Vagina (tissue), 2 donors: ENCODE results near the gene RHOBTB3. TPM values are rescaled to one million over a fixed set of nuclear protein-coding genes. Genes with fewer than 3 reads are reported as not detected.

ENCODE experiments used
- DNase-seq, 2 donors: peaks; one replicate each; pipeline ENCODE4 v3.0.0-alpha.2; 2017; ENCODE audit errors: extremely low spot score in 2 of 2
- H3K27ac ChIP-seq: fragments of 200-600 bp; sonication (generic); one replicate; pipeline ENCODE4 v1.5.1; 2019
- H3K27me3 ChIP-seq: fragments of 200-600 bp; sonication (generic); one replicate; pipeline ENCODE4 v1.5.1; 2019
- H3K36me3 ChIP-seq, 2 donors: fragments of 200-600 bp; sonication (generic); one replicate each; pipeline ENCODE4 v1.5.1; 2017 to 2019
- H3K4me1 ChIP-seq: fragments of 200-600 bp; sonication (generic); one replicate; pipeline ENCODE4 v1.5.1; 2019
- H3K4me3 ChIP-seq, 2 donors: fragments of 200-600 bp; sonication (generic); 1 replicate in 1 of 2; 2 replicates in 1 of 2; pipeline ENCODE4 v1.5.1; 2016 to 2019
- H3K9me3 ChIP-seq: fragments of 200-600 bp; sonication (generic); one replicate; pipeline ENCODE4 v1.5.1; 2019
- CTCF ChIP-seq, 3 experiments: fragments of 450-650 bp in 2 of 3; fragments of 200-600 bp in 1 of 3; sonication (generic) in 1 of 3; IDR thresholded peaks; one replicate each; pipeline ENCODE4 v1.5.1; 2017 to 2019; ENCODE audit warnings: antibody characterized with exemption in 3 of 3, mild to moderate bottlenecking in 2 of 3, moderate library complexity in 2 of 3
- POLR2A ChIP-seq, 2 donors: fragments of 450-650 bp; IDR thresholded peaks; one replicate each; pipeline ENCODE4 v1.6.1; 2017; ENCODE audit warnings: antibody characterized with exemption in 2 of 2, mild to moderate bottlenecking in 2 of 2, moderate library complexity in 2 of 2
- POLR2AphosphoS5 ChIP-seq, 2 donors: sonication (generic); formaldehyde crosslinking; IDR thresholded peaks; one replicate each; pipeline ENCODE4 v1.9.0; 2017; ENCODE audit warnings: antibody characterized with exemption in 2 of 2, mild to moderate bottlenecking in 2 of 2, low read depth in 1 of 2; ENCODE audit not compliant: insufficient read depth in 1 of 2
- intact Hi-C: fragments of 100-400 bp; cut with DNase I; formaldehyde crosslinking; loops from one replicate; pipeline ENCODE4 v1.15.1; 2023
- total RNA-seq: library from RNA; depleted of rRNA; stranded (reverse); fragments of >200 nt; gene quantifications from one replicate; pipeline ENCODE4 v1.2.3, GENCODE V29; 2016

Gene RHOBTB3
- 43.2 TPM for total RNA-seq

GRCh38 chr5:95730730-95731570 is at the start of gene RHOBTB3:
Gene RHOBTB3, plus strand, starts transcription at chr5:95731336. Its CDS starts 347 bp downstream, at chr5:95731683.
- no peak for TF ChIP-seq CTCF (IDR thresholded peaks at IDR 0.05)
- peak in 1 of 2 donors; percentile 69 for TF ChIP-seq POLR2AphosphoS5 (IDR thresholded peaks at IDR 0.05; ENCODE audit: insufficient read depth in 1 of 2, low read depth in 1 of 2)
- TF ChIP-seq POLR2A (IDR thresholded peaks at IDR 0.05): peak in 1 of 2 donors; percentile 68
- H3K36me3 ChIP-seq: no peaks in the 10 kb centered on the region
- no peaks in the 10 kb centered on the region for H3K27me3 ChIP-seq
- H3K4me3 ChIP-seq: peak within 1 kb of the TSS; percentile 80 to 99
- peak in 1 of 2 donors; percentile 94 for DNase-seq
- intact Hi-C loops: loop anchor here (2.0 to 10.0 kb wide), 2 partner anchors 84 to 124 kb away; partner anchors contain the start of gene RFESD
- peaks cover 27% of the 10 kb centered on the region for H3K4me1 ChIP-seq
- peak within 1 kb of the TSS; percentile 89 for H3K27ac ChIP-seq
- no peaks in the 10 kb centered on the region for H3K9me3 ChIP-seq

- intact Hi-C loops: no loop called here
- Histone ChIP-seq H3K4me1 (no peaks in the 10 kb centered on the region), H3K36me3 (no peaks in the 10 kb centered on the region), H3K4me3 (no peak within 1 kb of the TSS), H3K27ac (no peak within 1 kb of the TSS), H3K9me3 (no peaks in the 10 kb centered on the region), H3K27me3 (no peaks in the 10 kb centered on the region)
- TF ChIP-seq POLR2A (IDR thresholded peaks at IDR 0.05): no peak
- no peak for TF ChIP-seq POLR2AphosphoS5 (IDR thresholded peaks at IDR 0.05; ENCODE audit: insufficient read depth in 1 of 2, low read depth in 1 of 2)
- TF ChIP-seq CTCF (IDR thresholded peaks at IDR 0.05): no peak
- no peak for DNase-seq
Measured at GRCh38 chr5:95682891-95683290, 48.2 kb upstream of the RHOBTB3 start, which contains the start of gene SPATA9. Gene SPATA9, minus strand, starts transcription at chr5:95682991. Its CDS starts 137 bp downstream, at chr5:95682854.

- no peaks in the 10 kb centered on the region for H3K9me3 ChIP-seq
- H3K4me1 ChIP-seq: no peaks in the 10 kb centered on the region
- no peak overlapping the region for H3K4me3 ChIP-seq
- no peak for TF ChIP-seq CTCF (IDR thresholded peaks at IDR 0.05)
- TF ChIP-seq POLR2AphosphoS5 (IDR thresholded peaks at IDR 0.05; ENCODE audit: insufficient read depth in 1 of 2, low read depth in 1 of 2): no peak
- TF ChIP-seq POLR2A (IDR thresholded peaks at IDR 0.05): no peak
- no peaks in the 10 kb centered on the region for H3K27me3 ChIP-seq
- intact Hi-C loops: no loop called here
- no peaks in the 10 kb centered on the region for H3K36me3 ChIP-seq
- DNase-seq: no peak
- no peak overlapping the region for H3K27ac ChIP-seq
Measured at GRCh38 chr5:95684361-95684760, 46.8 kb upstream of the RHOBTB3 start.

GRCh38 chr5:95686651-95687050 is 44.5 kb upstream of the RHOBTB3 start:
- Histone ChIP-seq H3K36me3 (no peaks in the 10 kb centered on the region), H3K4me3 (no peak overlapping the region)
- TF ChIP-seq CTCF (IDR thresholded peaks at IDR 0.05): no peak

GRCh38 chr5:95689680-95690079 is 41.5 kb upstream of the RHOBTB3 start:
- H3K36me3 ChIP-seq: no peaks in the 10 kb centered on the region
- no peaks in the 10 kb centered on the region for H3K9me3 ChIP-seq
- no peaks in the 10 kb centered on the region for H3K4me1 ChIP-seq
- intact Hi-C loops: no loop called here
- H3K4me3 ChIP-seq: no peak overlapping the region
- no peak for TF ChIP-seq CTCF (IDR thresholded peaks at IDR 0.05)
- no peak for TF ChIP-seq POLR2A (IDR thresholded peaks at IDR 0.05)
- TF ChIP-seq POLR2AphosphoS5 (IDR thresholded peaks at IDR 0.05; ENCODE audit: insufficient read depth in 1 of 2, low read depth in 1 of 2): no peak
- H3K27me3 ChIP-seq: no peaks in the 10 kb centered on the region
- no peak for DNase-seq
- H3K27ac ChIP-seq: no peak overlapping the region

More at GRCh38 chr5:95686651-95687050, 44.5 kb upstream of the RHOBTB3 start:
- intact Hi-C loops: no loop called here
- H3K4me1 ChIP-seq: no peaks in the 10 kb centered on the region
- no peak for DNase-seq
- H3K9me3 ChIP-seq: no peaks in the 10 kb centered on the region
- H3K27ac ChIP-seq: no peak overlapping the region
- no peaks in the 10 kb centered on the region for H3K27me3 ChIP-seq
